Measurements from ENCODE around the gene EBF3.
A peak's percentile ranks its signal among the peaks of the same experiment; 100 is the strongest.

EBF3 gene

GRCh38 chr10:129890170-129890569 is 73.9 kb downstream of the EBF3 start:
- H3K27me3 ChIP-seq (ENCODE audit: insufficient read depth, low read length, poor library complexity), result no peaks in the 10 kb centered on the region
- no peak overlapping the region for H3K9ac ChIP-seq (ENCODE audit: low read depth, low read length)
- no peak overlapping the region for H2AFZ ChIP-seq (ENCODE audit: low read depth, low read length)
- no peak overlapping the region for H3K4me2 ChIP-seq (ENCODE audit: insufficient read depth, low read length)
- TF ChIP-seq EZH2 (IDR thresholded peaks at IDR 0.05; ENCODE audit: borderline replicate concordance, low read depth, low read length, severe bottlenecking), result no peak
- no peak for TF ChIP-seq CTCF (IDR thresholded peaks at IDR 0.05; ENCODE audit: borderline replicate concordance, extremely low read depth, low read length, poor library complexity, severe bottlenecking)
- DNase-seq, result no peak
- H3K79me2 ChIP-seq (ENCODE audit: insufficient read depth, low read length), result no peaks in the 10 kb centered on the region
- H3K36me3 ChIP-seq (ENCODE audit: insufficient read depth, low read length), result no peaks in the 10 kb centered on the region
- H4K20me1 ChIP-seq (ENCODE audit: insufficient read depth, low read length), result no peaks in the 10 kb centered on the region
- no peak for ATAC-seq (ENCODE audit: insufficient read depth, low read depth)
- H3K4me1 ChIP-seq (ENCODE audit: insufficient read depth, low read length), result no peaks in the 10 kb centered on the region
- no peak overlapping the region for H3K4me3 ChIP-seq (ENCODE audit: low read depth in 1 of 2, low read length in 2 of 2)
- H3K9me3 ChIP-seq (ENCODE audit: insufficient read depth, low read length, severe bottlenecking), result no peaks in the 10 kb centered on the region
- H3K27ac ChIP-seq (ENCODE audit: low read length), result no peak overlapping the region

- no peak overlapping the region for H2AFZ ChIP-seq (ENCODE audit: low read depth, low read length)
- no peaks in the 10 kb centered on the region for H4K20me1 ChIP-seq (ENCODE audit: insufficient read depth, low read length)
- no peaks in the 10 kb centered on the region for H3K9me3 ChIP-seq (ENCODE audit: insufficient read depth, low read length, severe bottlenecking)
- TF ChIP-seq CTCF (IDR thresholded peaks at IDR 0.05; ENCODE audit: borderline replicate concordance, extremely low read depth, low read length, poor library complexity, severe bottlenecking), result peak; percentile 73
- TF ChIP-seq EZH2 (IDR thresholded peaks at IDR 0.05; ENCODE audit: borderline replicate concordance, low read depth, low read length, severe bottlenecking), result no peak
- peaks cover 1% of the 10 kb centered on the region; the same call in 1 of the 2 replicates for H3K4me1 ChIP-seq (ENCODE audit: insufficient read depth, low read length)
- no peak overlapping the region for H3K27ac ChIP-seq (ENCODE audit: low read length)
- H3K4me3 ChIP-seq (ENCODE audit: low read depth in 1 of 2, low read length in 2 of 2), result no peak overlapping the region
- H3K27me3 ChIP-seq (ENCODE audit: insufficient read depth, low read length, poor library complexity), result no peaks in the 10 kb centered on the region
- DNase-seq (peak; percentile 57), ATAC-seq (ENCODE audit: insufficient read depth, low read depth) (peak; percentile 82)
- H3K79me2 ChIP-seq (ENCODE audit: insufficient read depth, low read length), result no peaks in the 10 kb centered on the region
- H3K9ac ChIP-seq (ENCODE audit: low read depth, low read length), result no peak overlapping the region
- H3K36me3 ChIP-seq (ENCODE audit: insufficient read depth, low read length), result no peaks in the 10 kb centered on the region
- H3K4me2 ChIP-seq (ENCODE audit: insufficient read depth, low read length), result no peak overlapping the region
These were observed 75.1 kb downstream of the EBF3 start for GRCh38 chr10:129888784-129889616.

GRCh38 chr10:129887986-129888783 is 75.9 kb downstream of the EBF3 start:
- Histone ChIP-seq H3K9me3 (ENCODE audit: insufficient read depth, low read length, severe bottlenecking) (no peaks in the 10 kb centered on the region), H3K79me2 (ENCODE audit: insufficient read depth, low read length) (no peaks in the 10 kb centered on the region), H3K4me1 (ENCODE audit: insufficient read depth, low read length) (peaks cover 9% of the 10 kb centered on the region; the same call in 1 of the 2 replicates), H3K4me2 (ENCODE audit: insufficient read depth, low read length) (no peak overlapping the region), H3K27me3 (ENCODE audit: insufficient read depth, low read length, poor library complexity) (no peaks in the 10 kb centered on the region), H2AFZ (ENCODE audit: low read depth, low read length) (no peak overlapping the region), H4K20me1 (ENCODE audit: insufficient read depth, low read length) (no peaks in the 10 kb centered on the region), H3K36me3 (ENCODE audit: insufficient read depth, low read length) (no peaks in the 10 kb centered on the region), H3K9ac (ENCODE audit: low read depth, low read length) (no peak overlapping the region), H3K4me3 (ENCODE audit: low read depth in 1 of 2, low read length in 2 of 2) (no peak overlapping the region), H3K27ac (ENCODE audit: low read length) (no peak overlapping the region)
- TF ChIP-seq EZH2 (IDR thresholded peaks at IDR 0.05; ENCODE audit: borderline replicate concordance, low read depth, low read length, severe bottlenecking) (no peak), CTCF (IDR thresholded peaks at IDR 0.05; ENCODE audit: borderline replicate concordance, extremely low read depth, low read length, poor library complexity, severe bottlenecking) (no peak)
- ATAC-seq (ENCODE audit: insufficient read depth, low read depth) (no peak), DNase-seq (no peak)
